H9 (cell line): ENCODE results near the gene PER2. TPM values are rescaled to one million over a fixed set of nuclear protein-coding genes. Genes with fewer than 3 reads are reported as not detected.

Experiments used
- DNase-seq: peaks from one replicate; pipeline ENCODE4 v3.0.0-alpha.2; 2017
- H2AFZ ChIP-seq: one replicate; pipeline ENCODE4 v1.6.1; 2013; ENCODE audit warnings: mild to moderate bottlenecking, low read length, control low read depth, moderate library complexity
- H2AK5ac ChIP-seq: 2 replicates; pipeline ENCODE4 v1.6.1; 2013; ENCODE audit warnings: low read length, control low read depth, mixed read lengths; ENCODE audit not compliant: insufficient read length
- H2BK120ac ChIP-seq: one replicate; pipeline ENCODE4 v1.6.1; 2013; ENCODE audit warnings: low read depth, mild to moderate bottlenecking, low read length, control low read depth, inconsistent platforms; ENCODE audit not compliant: poor library complexity, severe bottlenecking
- H2BK12ac ChIP-seq: 2 replicates; pipeline ENCODE4 v1.6.1; 2013; ENCODE audit warnings: low read length, control low read depth, mixed read lengths, low read depth; ENCODE audit not compliant: insufficient read length
- H2BK15ac ChIP-seq: 2 replicates; pipeline ENCODE4 v1.6.1; 2013; ENCODE audit warnings: low read depth, low read length, control low read depth
- H2BK20ac ChIP-seq: one replicate; pipeline ENCODE4 v1.6.1; 2013; ENCODE audit warnings: low read depth, mild to moderate bottlenecking, low read length, control low read depth, inconsistent platforms; ENCODE audit not compliant: poor library complexity, severe bottlenecking
- H2BK5ac ChIP-seq: 2 replicates; pipeline ENCODE4 v1.6.1; 2013; ENCODE audit warnings: low read length, control low read depth, mixed read lengths; ENCODE audit not compliant: insufficient read length
- H3K14ac ChIP-seq: 2 replicates; pipeline ENCODE4 v1.6.1; 2013; ENCODE audit warnings: low read length, control low read depth; ENCODE audit not compliant: insufficient read depth
- H3K18ac ChIP-seq: 2 replicates; pipeline ENCODE4 v1.6.1; 2013; ENCODE audit warnings: low read depth, mild to moderate bottlenecking, mixed read lengths, low read length, control low read depth; ENCODE audit not compliant: insufficient read length
- H3K23ac ChIP-seq: 2 replicates; pipeline ENCODE4 v1.6.1; 2013; ENCODE audit warnings: low read length, control low read depth, mixed read lengths, low read depth; ENCODE audit not compliant: insufficient read length
- H3K23me2 ChIP-seq: 2 replicates; pipeline ENCODE4 v1.6.1; 2013; ENCODE audit warnings: low read depth, mild to moderate bottlenecking, mixed read lengths, low read length, control low read depth; ENCODE audit not compliant: insufficient read length, poor library complexity, severe bottlenecking
- H3K27ac ChIP-seq: 2 replicates; pipeline ENCODE4 v1.5.1; 2013; ENCODE audit warnings: low read length, control low read depth, mixed read lengths, low read depth; ENCODE audit not compliant: insufficient read length
- H3K27me3 ChIP-seq: 2 replicates; pipeline ENCODE4 v1.6.1; 2013; ENCODE audit warnings: low read length, control low read depth, inconsistent platforms; ENCODE audit not compliant: insufficient read depth
- H3K4ac ChIP-seq: 2 replicates; pipeline ENCODE4 v1.6.1; 2013; ENCODE audit warnings: low read depth, mild to moderate bottlenecking, control low read depth, inconsistent platforms, low read length, moderate library complexity
- H3K4me1 ChIP-seq: 2 replicates; pipeline ENCODE4 v1.6.1; 2013; ENCODE audit warnings: low read length, control low read depth, inconsistent platforms; ENCODE audit not compliant: insufficient read depth
- H3K4me2 ChIP-seq: 2 replicates; pipeline ENCODE4 v1.6.1; 2013; ENCODE audit warnings: low read length, control low read depth, mixed read lengths; ENCODE audit not compliant: insufficient read length, insufficient read depth
- H3K56ac ChIP-seq: 2 replicates; pipeline ENCODE4 v1.6.1; 2013; ENCODE audit warnings: low read depth, mild to moderate bottlenecking, mixed read lengths, low read length, control low read depth; ENCODE audit not compliant: insufficient read length
- H3K79me1 ChIP-seq: 2 replicates; pipeline ENCODE4 v1.6.1; 2013; ENCODE audit warnings: low read depth, mild to moderate bottlenecking, moderate library complexity, low read length, control low read depth, inconsistent platforms; ENCODE audit not compliant: insufficient read depth, poor library complexity, severe bottlenecking
- H3K79me2 ChIP-seq: 2 replicates; pipeline ENCODE4 v1.6.1; 2013; ENCODE audit warnings: low read length, control low read depth, inconsistent platforms; ENCODE audit not compliant: insufficient read depth
- H3K9ac ChIP-seq: 2 replicates; pipeline ENCODE4 v1.6.1; 2013; ENCODE audit warnings: low read length, control low read depth, mixed read lengths; ENCODE audit not compliant: insufficient read length; ENCODE audit errors: extremely low read depth
- H3K9me3 ChIP-seq: one replicate; pipeline ENCODE4 v1.6.1; 2013; ENCODE audit warnings: low read depth, low read length, inconsistent platforms; ENCODE audit not compliant: control insufficient read depth
- H3T11ph ChIP-seq: one replicate; pipeline ENCODE4 v1.6.1; 2013; ENCODE audit warnings: mild to moderate bottlenecking, low read length, control low read depth, inconsistent platforms
- H4K20me1 ChIP-seq: one replicate; pipeline ENCODE4 v1.6.1; 2013; ENCODE audit not compliant: control insufficient read depth, insufficient read length, insufficient read depth
- H4K5ac ChIP-seq: 2 replicates; pipeline ENCODE4 v1.6.1; 2013; ENCODE audit warnings: low read depth, mild to moderate bottlenecking, mixed read lengths, low read length, control low read depth; ENCODE audit not compliant: insufficient read length
- H4K8ac ChIP-seq: replicated peaks from 2 replicates; pipeline ENCODE4 v1.6.1; 2013; ENCODE audit warnings: low read length, control low read depth, mixed read lengths, low read depth; ENCODE audit not compliant: insufficient read length
- H4K91ac ChIP-seq: 2 replicates; pipeline ENCODE4 v1.6.1; 2013; ENCODE audit warnings: low read depth, mild to moderate bottlenecking, moderate library complexity, mixed read lengths, low read length, control low read depth; ENCODE audit not compliant: insufficient read length
- H3K27ac Mint-ChIP-seq, 3 experiments: 2 replicates in 2 of 3; 3 replicates in 1 of 3; pipeline ENCODE4 v1.8.0; 2020 to 2021; ENCODE audit warnings: mixed read lengths in 3 of 3, mild to moderate bottlenecking in 1 of 3, moderate library complexity in 1 of 3
- H3K27me3 Mint-ChIP-seq: 2 replicates; pipeline ENCODE4 v1.8.0; 2021; ENCODE audit warnings: low read depth, mild to moderate bottlenecking, moderate library complexity, mixed read lengths
- H3K36me3 Mint-ChIP-seq, 3 experiments: 2 replicates in 2 of 3; 3 replicates in 1 of 3; pipeline ENCODE4 v1.8.0; 2020 to 2021; ENCODE audit warnings: low read depth in 3 of 3, mixed read lengths in 3 of 3; ENCODE audit not compliant: insufficient read depth in 1 of 3
- H3K4me1 Mint-ChIP-seq, 2 experiments: 2 replicates each; pipeline ENCODE4 v1.8.0; 2020; ENCODE audit warnings: mixed read lengths in 2 of 2
- H3K4me3 Mint-ChIP-seq, 2 experiments: 2 replicates in 1 of 2; 3 replicates in 1 of 2; pipeline ENCODE4 v1.8.0; 2020 to 2021; ENCODE audit warnings: mild to moderate bottlenecking in 2 of 2, mixed read lengths in 2 of 2, moderate library complexity in 1 of 2
- H3K9me3 Mint-ChIP-seq, 2 experiments: 2 replicates in 1 of 2; 3 replicates in 1 of 2; pipeline ENCODE4 v1.8.0; 2020; ENCODE audit warnings: mild to moderate bottlenecking in 2 of 2, mixed read lengths in 2 of 2, moderate library complexity in 1 of 2
- WGBS: extraction: QIAGEN DNeasy Blood & Tissue Kit; methylation state at CpG from one replicate; pipeline ENCODE4 v1.1.7; 2013; ENCODE audit warnings: missing lambda C conversion rate, low lambda C conversion rate, mixed read lengths; ENCODE audit not compliant: insufficient read length; ENCODE audit errors: extremely low coverage; 5-methylcytosine and 5-hydroxymethylcytosine counted together
- total RNA-seq: library from RNA; stranded (reverse); gene quantifications from 2 replicates; pipeline ENCODE4 v1.2.1, GENCODE V29; 2021
- TF ChIP-seq, protein P1 (sequence below): fragments of 200-600 bp; sonication (generic); conservative IDR thresholded peaks from 3 replicates; pipeline ENCODE4 v1.8.0; 2021; ENCODE audit warnings: antibody characterized with exemption, mild to moderate bottlenecking

The PER2 gene
- total RNA-seq, 1 experiment from 2014 or later = 12.9 TPM

- peaks cover 23 to 36% of the 10 kb centered on the region in 2 experiments for H3K4me1 Mint-ChIP-seq
- H4K91ac ChIP-seq = no peak overlapping the region
These were observed 6.5 kb downstream of the PER2 start for GRCh38 chr2:238281826-238282480.

More at GRCh38 chr2:238281826-238282480, 6.5 kb downstream of the PER2 start:
- Histone ChIP-seq H3K4me1 (no peaks in the 10 kb centered on the region; the same call in 1 of the 2 replicates), H4K20me1 (no peaks in the 10 kb centered on the region), H3K79me1 (no peaks in the 10 kb centered on the region), H3K56ac (no peak overlapping the region), H2BK20ac (no peak overlapping the region), H2BK120ac (no peak overlapping the region), H4K5ac (no peak overlapping the region), H3K27ac (no peak overlapping the region), H3K18ac (no peak overlapping the region), H3K9ac (no peak overlapping the region), H3K23ac (no peak overlapping the region), H2BK5ac (no peak overlapping the region), H3K27me3 (no peaks in the 10 kb centered on the region), H4K8ac (no peak overlapping the region), H3K4me2 (no peak overlapping the region), H3K23me2 (no peaks in the 10 kb centered on the region), H2BK15ac (no peak overlapping the region), H3K4ac (no peak overlapping the region), H3T11ph (no peak overlapping the region), H3K79me2 (no peaks in the 10 kb centered on the region; the same call in 1 of the 2 replicates), H2AK5ac (no peak overlapping the region), H2AFZ (no peak overlapping the region), H3K9me3 (no peaks in the 10 kb centered on the region), H3K14ac (no peak overlapping the region), H2BK12ac (no peak overlapping the region)
- no peak overlapping the region for H3K4me3 Mint-ChIP-seq
- H3K27ac Mint-ChIP-seq = 0 out of 7 replicates have a peak overlapping the region, but pooled peaks of 1 of the 3 experiments have one; percentile 49
- no peaks in the 10 kb centered on the region; the same call in 1 of the 2 replicates for H3K27me3 Mint-ChIP-seq
- no peaks in the 10 kb centered on the region for H3K36me3 Mint-ChIP-seq
- no CpG with 5 or more reads among the region's 13 CpGs for WGBS
- H3K9me3 Mint-ChIP-seq = no peaks in the 10 kb centered on the region
- TF ChIP-seq, protein P1, sequence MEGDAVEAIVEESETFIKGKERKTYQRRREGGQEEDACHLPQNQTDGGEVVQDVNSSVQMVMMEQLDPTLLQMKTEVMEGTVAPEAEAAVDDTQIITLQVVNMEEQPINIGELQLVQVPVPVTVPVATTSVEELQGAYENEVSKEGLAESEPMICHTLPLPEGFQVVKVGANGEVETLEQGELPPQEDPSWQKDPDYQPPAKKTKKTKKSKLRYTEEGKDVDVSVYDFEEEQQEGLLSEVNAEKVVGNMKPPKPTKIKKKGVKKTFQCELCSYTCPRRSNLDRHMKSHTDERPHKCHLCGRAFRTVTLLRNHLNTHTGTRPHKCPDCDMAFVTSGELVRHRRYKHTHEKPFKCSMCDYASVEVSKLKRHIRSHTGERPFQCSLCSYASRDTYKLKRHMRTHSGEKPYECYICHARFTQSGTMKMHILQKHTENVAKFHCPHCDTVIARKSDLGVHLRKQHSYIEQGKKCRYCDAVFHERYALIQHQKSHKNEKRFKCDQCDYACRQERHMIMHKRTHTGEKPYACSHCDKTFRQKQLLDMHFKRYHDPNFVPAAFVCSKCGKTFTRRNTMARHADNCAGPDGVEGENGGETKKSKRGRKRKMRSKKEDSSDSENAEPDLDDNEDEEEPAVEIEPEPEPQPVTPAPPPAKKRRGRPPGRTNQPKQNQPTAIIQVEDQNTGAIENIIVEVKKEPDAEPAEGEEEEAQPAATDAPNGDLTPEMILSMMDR = no peak
- DNase-seq = no peak
